ENCODE results near the gene OCA2.
A peak's percentile ranks its signal among the peaks of the same experiment; 100 is the strongest.

OCA2 gene

GRCh38 chr15:28075573-28075972 is 23.5 kb downstream of the OCA2 start:
- peak; percentile 63 for DNase-seq

GRCh38 chr15:28068930-28069329 is 30.2 kb downstream of the OCA2 start:
- no peak for DNase-seq

GRCh38 chr15:28066231-28066630 is 32.9 kb downstream of the OCA2 start:
- no peak for DNase-seq

GRCh38 chr15:28060005-28060404 is 39.1 kb downstream of the OCA2 start:
- no peak for DNase-seq

- DNase-seq: no peak
Measured at GRCh38 chr15:28058082-28058481, 41.0 kb downstream of the OCA2 start.

- no peak for DNase-seq
Measured at GRCh38 chr15:28051955-28052633, 47.0 kb downstream of the OCA2 start.

GRCh38 chr15:28049581-28049980 is 49.5 kb downstream of the OCA2 start:
- DNase-seq: no peak

- no peak for DNase-seq
Measured at GRCh38 chr15:28047277-28047676, 51.8 kb downstream of the OCA2 start.

- no peak for DNase-seq
Measured at GRCh38 chr15:28044121-28044672, 54.9 kb downstream of the OCA2 start.

GRCh38 chr15:28043691-28044091 is 55.4 kb downstream of the OCA2 start:
- no peak for DNase-seq

GRCh38 chr15:28037969-28038590 is 61.0 kb downstream of the OCA2 start:
- no peak for DNase-seq

GRCh38 chr15:28033443-28033842 is 65.7 kb downstream of the OCA2 start:
- DNase-seq: no peak

GRCh38 chr15:28030801-28031200 is 68.3 kb downstream of the OCA2 start:
- DNase-seq: no peak

GRCh38 chr15:28027714-28028076 is 71.4 kb downstream of the OCA2 start:
- no peak for DNase-seq

GRCh38 chr15:28026764-28027713 is 72.1 kb downstream of the OCA2 start:
- no peak for DNase-seq

- DNase-seq: no peak
Measured at GRCh38 chr15:28026221-28026620, 72.9 kb downstream of the OCA2 start.

GRCh38 chr15:28025413-28025812 is 73.7 kb downstream of the OCA2 start:
- DNase-seq: no peak

- no peak for DNase-seq
Measured at GRCh38 chr15:28024889-28025250, 74.2 kb downstream of the OCA2 start.

GRCh38 chr15:28023933-28024888 is 74.9 kb downstream of the OCA2 start:
- DNase-seq: no peak

- DNase-seq: no peak
Measured at GRCh38 chr15:28023422-28023821, 75.7 kb downstream of the OCA2 start.

- no peak for DNase-seq
Measured at GRCh38 chr15:28022961-28023360, 76.2 kb downstream of the OCA2 start.

- no peak for DNase-seq
Measured at GRCh38 chr15:28022181-28022580, 76.9 kb downstream of the OCA2 start.

All from NCI-H1092 treated with DMSO at 0.1 percent for 48 hours (cell line).